ENCODE results near the gene FEM1A.
"Not testable (repeated sequence)": the region's sequence is repeated elsewhere in the genome, so short reads cannot be mapped to it uniquely, and the experiment has no call there.

FEM1A gene

GRCh38 chr19:4815426-4816201 is 24.1 kb downstream of the FEM1A start:
- peak; percentile 59 for DNase-seq

DNA sequence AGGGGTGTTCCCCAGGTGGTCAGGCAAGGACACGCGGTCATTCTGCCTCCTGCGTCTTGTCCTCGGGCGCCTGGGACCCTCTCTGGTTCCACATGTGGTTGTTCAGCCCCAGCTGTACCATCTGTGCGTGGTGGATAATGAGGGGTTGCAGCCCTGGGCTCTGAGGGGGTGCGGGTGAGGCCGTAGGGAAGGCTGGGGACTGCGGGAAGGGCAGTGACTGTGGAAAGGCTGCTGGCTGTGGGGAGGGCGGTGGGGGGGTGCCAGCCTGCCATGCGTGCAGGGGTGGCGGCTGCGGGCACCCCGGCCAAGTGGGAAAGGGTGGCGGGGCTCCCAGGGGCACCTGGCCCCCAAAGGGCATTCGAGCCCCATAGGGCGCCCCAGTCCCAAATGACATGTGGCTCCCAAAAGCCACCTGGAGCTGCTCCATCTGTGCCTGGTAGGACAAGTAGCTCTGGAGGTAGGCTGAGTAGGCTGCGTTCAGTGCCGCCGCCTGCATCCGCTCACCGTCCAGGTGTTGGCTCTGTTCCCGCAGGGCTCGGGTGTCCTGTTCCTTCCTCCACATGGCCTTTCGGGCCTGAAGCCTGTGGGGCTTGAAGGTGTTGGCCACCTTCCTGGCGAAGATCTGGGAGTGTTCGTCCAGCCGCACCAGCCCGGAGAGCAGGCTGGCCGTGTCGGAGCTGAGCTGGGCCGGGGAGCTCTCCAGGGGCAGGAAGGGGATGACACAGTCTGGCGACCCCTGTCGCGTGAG is 24.8 kb downstream of the FEM1A start:
- DNase-seq = no peak

GRCh38 chr19:4816950-4817278 is 25.4 kb downstream of the FEM1A start:
- DNase-seq = no peak

DNA sequence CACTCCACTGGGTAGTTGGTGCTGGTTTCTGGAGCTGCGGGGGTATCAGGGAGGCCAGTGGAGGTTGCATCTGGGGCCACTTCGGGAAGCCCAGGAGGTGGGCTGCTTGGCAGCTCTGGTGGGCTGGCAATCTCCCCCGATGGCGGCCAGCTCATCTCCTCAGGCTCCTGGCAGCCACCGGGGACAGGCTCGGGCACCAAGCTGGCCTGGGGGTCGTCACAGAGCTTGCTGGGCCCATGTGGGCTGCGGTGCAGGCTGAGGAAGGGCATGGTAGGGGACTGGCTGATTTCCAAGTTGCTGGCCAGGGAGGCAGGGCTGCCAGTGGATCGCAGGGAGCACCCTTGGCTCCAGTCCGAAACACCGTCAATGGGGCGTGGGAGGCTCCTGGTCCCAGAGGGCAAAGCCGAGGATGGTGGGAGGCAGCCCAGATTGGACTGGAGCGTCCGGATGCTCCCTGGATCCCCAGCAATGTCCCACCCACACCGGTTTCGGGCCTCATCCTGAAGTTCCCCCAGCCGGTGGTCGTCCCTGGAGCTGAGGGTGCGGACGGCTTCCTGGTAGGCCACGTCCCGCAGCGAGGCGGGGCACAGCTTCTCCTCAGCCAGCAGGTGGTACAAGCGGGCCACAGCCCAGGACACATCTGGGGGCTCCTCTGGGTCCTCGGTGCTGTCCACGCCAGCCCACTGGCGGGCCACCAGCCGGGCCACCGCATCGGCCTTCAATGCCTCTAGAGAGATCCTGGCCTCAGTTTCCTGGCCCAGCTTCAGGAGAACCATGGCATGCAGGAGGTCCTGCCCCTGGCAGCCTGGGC is 26.1 kb downstream of the FEM1A start:
- no peak for DNase-seq

DNA sequence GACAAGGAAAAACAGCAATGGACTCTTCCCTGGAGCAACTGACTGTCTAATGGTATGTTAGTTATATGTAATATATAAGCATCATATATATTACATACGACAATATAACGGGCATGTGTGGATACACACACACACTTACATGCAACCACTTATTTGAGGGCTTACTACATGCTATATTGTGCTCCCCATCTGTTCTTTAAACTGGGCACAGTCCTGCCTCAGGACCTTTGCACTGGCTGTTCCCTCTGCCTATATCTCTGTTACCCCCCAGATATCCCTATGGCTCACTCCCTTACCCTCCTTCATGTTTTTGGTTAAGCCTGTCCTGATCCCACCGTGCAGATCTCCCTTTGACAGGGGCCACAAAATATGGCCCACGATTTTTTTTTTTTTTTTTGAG is 29.7 kb downstream of the FEM1A start:
- DNase-seq = no peak

DNA sequence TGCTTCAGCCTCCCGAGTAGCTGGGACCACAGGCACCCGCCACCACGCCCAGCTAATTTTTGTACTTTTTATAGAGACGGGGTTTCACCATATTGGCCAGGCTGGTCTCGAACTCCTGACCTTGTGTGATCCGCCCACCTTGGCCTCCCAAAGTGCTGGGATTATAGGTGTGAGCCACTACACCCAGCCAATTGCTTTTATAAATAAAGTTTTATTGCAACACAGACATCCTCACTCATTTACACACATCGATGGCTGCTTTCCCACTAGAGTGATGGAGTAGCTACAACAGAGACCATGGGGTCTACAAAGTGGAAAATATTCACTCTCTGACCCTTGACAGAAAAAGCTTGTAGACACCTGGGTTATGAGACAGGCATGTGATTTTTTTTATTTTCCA is 30.8 kb downstream of the FEM1A start:
- not testable (repeated sequence) for DNase-seq

DNA sequence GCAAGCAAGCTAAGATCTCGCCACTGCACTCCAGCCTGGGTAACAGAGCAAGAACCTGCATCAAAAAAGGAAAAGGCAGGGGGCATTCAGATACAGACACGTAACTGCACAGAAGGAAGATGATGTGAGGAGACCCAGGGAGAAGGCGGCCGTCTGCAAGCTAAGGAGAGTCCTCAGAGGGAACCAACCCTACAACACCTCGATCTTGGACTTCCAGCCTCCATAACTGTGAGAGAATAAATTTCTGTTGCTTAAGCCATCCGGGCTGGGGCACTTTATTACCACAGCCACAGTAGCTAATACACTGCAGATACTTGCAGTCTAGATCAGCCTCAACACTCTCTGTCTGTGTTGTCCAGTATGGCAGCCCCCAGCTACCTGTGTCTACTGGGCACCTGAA is 32.0 kb downstream of the FEM1A start:
- DNase-seq = no peak

DNA sequence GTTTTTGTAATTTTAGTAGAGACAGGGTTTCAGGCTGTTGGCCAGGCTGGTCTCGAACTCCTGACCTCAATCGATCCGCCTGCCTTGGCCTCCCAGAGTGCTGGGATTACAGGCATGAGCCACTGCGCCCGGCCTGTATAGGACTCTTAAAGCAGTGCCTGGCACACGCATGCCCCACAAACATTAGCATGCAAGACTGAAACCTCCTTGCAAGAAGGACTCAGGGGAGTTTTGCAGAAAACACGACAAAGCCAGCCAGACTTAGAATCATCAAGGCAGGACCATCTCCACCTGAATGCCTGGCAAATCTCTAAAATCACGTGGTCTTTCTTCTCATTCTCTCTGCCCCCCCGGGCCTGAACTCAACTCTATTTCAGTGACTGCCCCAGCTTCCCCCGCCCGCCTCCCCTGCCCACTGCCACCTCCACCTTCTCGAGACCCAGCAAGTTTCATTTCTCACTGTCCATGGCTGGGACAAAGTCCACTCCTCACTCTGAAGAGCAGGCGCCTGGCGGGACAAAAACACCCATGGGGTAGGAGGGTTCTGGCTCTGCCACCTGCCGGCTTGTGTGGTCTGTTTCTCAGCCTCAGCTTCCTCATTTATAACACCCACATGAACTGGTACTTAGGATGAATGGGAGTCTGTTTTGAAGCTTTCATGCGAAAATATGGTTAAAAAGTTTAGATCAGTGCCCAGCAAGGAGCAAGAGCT is 37.6 kb downstream of the FEM1A start:
- DNase-seq = no peak

DNA sequence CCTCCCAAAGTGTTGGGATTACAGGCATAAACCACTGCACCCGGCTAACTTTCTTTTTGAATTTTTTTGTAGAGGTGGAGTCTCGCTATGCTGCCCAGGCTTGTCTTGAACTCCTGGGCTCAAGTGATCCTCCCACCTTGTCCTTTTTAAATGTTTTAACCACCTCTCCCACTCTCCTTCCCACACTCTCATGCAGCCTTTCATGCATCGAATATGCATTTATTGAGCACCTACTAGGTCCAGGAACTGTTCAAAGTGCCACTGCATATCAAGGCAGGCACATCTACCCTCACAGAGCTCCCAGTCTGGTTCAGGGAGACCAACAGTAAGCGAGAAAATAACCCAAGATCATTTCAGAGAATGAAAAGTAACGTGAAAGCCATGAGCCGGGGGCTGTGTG is 38.8 kb downstream of the FEM1A start:
- no peak for DNase-seq

GRCh38 chr19:4830768-4831265 is 39.3 kb downstream of the FEM1A start:
- no peak for DNase-seq

GRCh38 chr19:4831304-4831978 is 39.9 kb downstream of the FEM1A start, which contains the start of gene TICAM1:
TICAM1 (minus strand) TSS chr19:4831712; CDS start chr19:4818377, 13,335 bp downstream.
- peak; percentile 72 for DNase-seq

DNA sequence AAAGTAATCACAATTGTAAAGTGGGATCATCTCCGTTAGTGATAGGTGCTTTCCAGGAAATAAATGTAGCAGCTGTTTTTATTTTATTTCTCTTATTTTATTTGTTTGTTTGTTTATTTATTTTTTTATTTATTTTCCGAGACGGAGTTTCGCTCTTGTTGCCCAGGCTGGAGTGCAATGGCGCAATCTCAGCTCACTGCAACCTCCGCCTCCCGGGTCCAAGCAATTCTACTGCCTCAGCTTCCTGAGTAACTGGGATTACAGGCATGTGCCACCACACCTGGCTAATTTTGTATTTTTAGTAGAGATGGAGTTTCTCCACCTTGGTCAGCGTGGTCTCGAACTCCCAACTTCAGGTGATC is 40.4 kb downstream of the FEM1A start:
- DNase-seq = not testable (repeated sequence)

- no peak for DNase-seq
Observed at GRCh38 chr19:4832776-4833175, 41.2 kb downstream of the FEM1A start.

DNA sequence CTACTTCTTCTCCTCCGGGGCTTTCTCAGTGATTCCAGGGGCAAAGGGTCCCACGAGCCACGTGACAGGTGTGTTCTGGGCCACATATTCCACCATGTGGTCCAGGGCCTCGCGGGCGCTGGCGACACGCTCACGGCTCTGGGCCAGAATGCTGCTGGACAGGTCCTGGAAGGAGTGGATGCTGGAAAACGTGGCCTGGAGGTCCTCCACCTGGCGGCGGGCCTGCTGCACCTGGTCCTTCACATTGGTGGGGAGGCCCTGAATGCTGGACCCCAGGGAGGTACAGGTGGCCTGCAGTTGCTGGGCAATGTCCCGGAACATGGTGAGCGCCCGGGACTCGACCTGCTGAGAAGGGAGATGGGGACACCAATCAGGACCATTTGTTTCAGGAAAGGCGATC is 47.7 kb downstream of the FEM1A start:
- DNase-seq = no peak

- DNase-seq = no peak
Observed at GRCh38 chr19:4843647-4843965, 52.1 kb downstream of the FEM1A start.

GRCh38 chr19:4844348-4845179 is 53.0 kb downstream of the FEM1A start:
- DNase-seq = no peak

DNA sequence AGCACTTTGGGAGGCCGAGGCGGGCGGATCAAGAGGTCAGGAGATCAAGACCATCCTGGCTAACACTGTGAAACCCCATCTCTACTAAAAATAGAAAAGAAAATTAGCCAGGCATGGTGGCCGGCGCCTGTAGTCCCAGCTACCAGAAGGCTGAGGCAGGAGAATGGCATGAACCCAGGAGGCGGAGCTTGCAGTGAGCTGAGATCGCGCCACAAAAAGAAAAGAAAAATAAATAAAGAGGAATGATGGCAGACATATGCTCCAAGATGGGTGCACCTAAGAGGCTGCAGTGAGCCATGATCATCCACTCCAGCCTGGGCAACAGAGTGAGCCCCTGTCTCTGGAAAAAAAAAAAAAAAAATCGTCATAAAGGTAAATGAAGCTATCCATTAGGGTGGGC is 54.4 kb downstream of the FEM1A start:
- not testable (repeated sequence) for DNase-seq

- no peak for DNase-seq
Observed at GRCh38 chr19:4847190-4847973, 55.8 kb downstream of the FEM1A start.

DNA sequence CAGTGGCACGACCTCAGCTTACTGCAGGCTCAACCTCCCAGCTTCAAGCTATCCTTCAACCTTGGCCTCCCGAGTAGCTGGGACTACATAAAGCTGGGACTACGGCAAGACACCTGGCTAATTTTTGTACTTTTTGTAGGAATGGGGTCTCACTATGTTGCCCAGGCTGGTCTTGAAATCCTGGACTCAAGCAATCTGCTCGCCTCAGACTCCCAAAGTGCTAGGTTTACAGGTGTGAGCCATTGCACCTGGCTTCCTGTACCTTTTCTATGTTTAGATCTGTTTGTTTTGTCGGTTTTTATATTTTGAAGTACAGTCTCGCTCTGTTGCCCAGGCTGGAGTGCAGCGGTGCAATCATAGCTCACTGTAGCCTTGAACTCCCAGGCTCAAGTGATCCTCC is 57.5 kb downstream of the FEM1A start:
- no peak for DNase-seq

All from T-helper 9 cell (primary cell).